HepG2 (cell line): Measurements from ENCODE around the gene TMEM267. TPM values are rescaled to one million over a fixed set of nuclear protein-coding genes. Genes with fewer than 3 reads are reported as not detected.
A peak's percentile ranks its signal among the peaks of the same experiment; 100 is the strongest.

ENCODE experiments used
- ATRX ChIP-seq: sonication (generic); formaldehyde crosslinking; IDR thresholded peaks from 2 replicates; pipeline ENCODE4 v1.4.0; 2020; ENCODE audit warnings: missing genetic modification reagents, borderline replicate concordance
- MLLT10 ChIP-seq: sonication (generic); formaldehyde crosslinking; IDR thresholded peaks from 2 replicates; pipeline ENCODE4 v1.4.0; 2020; ENCODE audit warnings: missing genetic modification reagents
- REPIN1 ChIP-seq: sonication (generic); formaldehyde crosslinking; IDR thresholded peaks from 2 replicates; pipeline ENCODE4 v1.8.0; 2022; ENCODE audit warnings: missing genetic modification reagents, low read depth, mild to moderate bottlenecking, borderline replicate concordance
- ZBTB38 ChIP-seq: sonication (generic); formaldehyde crosslinking; IDR thresholded peaks from 2 replicates; pipeline ENCODE4 v1.5.1; 2020; ENCODE audit warnings: mild to moderate bottlenecking, missing genetic modification reagents
- polyA plus RNA-seq, 8 experiments: library from polyadenylated mRNA; depleted of rRNA in 3 of 8; stranded (reverse) in 7 of 8; unstranded in 1 of 8; fragments of >200 nt; fragmentation: Illumina TruSeq in 4 of 8; extraction: Trizol in 4 of 8; gene quantifications; 2 replicates each; pipeline versions ENCODE4 v1.2.1 to v1.2.3, GENCODE V29; 2011 to 2016; ENCODE audit warnings: low read depth in 4 of 8, missing spikeins in 1 of 8, mixed read lengths in 1 of 8; ENCODE audit not compliant: insufficient read depth in 1 of 8
- total RNA-seq, 5 experiments: library from RNA; depleted of rRNA; stranded (reverse); fragments of >200 nt; fragmentation: Illumina TruSeq; extraction: Trizol; gene quantifications; 2 replicates each; pipeline ENCODE4 v1.2.3, GENCODE V29; 2016; ENCODE audit warnings: low read depth in 1 of 5
- TF ChIP-seq, protein P1 (sequence below), 2 experiments: fragments of 450-650 bp in 1 of 2; sonication (generic) in 1 of 2; formaldehyde crosslinking in 1 of 2; IDR thresholded peaks; 2 replicates each; pipeline versions ENCODE4 v1.6.1 to v1.8.0; 2016 to 2022; ENCODE audit warnings: antibody characterized with exemption in 1 of 2, mild to moderate bottlenecking in 1 of 2, missing genetic modification reagents in 1 of 2
- TF ChIP-seq, protein P2 (sequence below): sonication (generic); formaldehyde crosslinking; IDR thresholded peaks from 2 replicates; pipeline ENCODE4 v1.9.0; 2021; ENCODE audit warnings: missing genetic modification reagents, mild to moderate bottlenecking, borderline replicate concordance
- TF ChIP-seq, protein P3 (sequence below): fragments of 450-650 bp; IDR thresholded peaks from 2 replicates; pipeline ENCODE4 v1.6.1; 2017
- TF ChIP-seq, protein P4 (sequence below): sonication (generic); formaldehyde crosslinking; IDR thresholded peaks from 2 replicates; pipeline ENCODE4 v1.4.0; 2020; ENCODE audit warnings: missing genetic modification reagents

TMEM267 gene
- total and polyA plus RNA-seq, 2 of the 13 experiments (the other 11 are each of a cell fraction or from before 2014, with no cell fraction given), result 8.9 to 12.6 TPM

DNA sequence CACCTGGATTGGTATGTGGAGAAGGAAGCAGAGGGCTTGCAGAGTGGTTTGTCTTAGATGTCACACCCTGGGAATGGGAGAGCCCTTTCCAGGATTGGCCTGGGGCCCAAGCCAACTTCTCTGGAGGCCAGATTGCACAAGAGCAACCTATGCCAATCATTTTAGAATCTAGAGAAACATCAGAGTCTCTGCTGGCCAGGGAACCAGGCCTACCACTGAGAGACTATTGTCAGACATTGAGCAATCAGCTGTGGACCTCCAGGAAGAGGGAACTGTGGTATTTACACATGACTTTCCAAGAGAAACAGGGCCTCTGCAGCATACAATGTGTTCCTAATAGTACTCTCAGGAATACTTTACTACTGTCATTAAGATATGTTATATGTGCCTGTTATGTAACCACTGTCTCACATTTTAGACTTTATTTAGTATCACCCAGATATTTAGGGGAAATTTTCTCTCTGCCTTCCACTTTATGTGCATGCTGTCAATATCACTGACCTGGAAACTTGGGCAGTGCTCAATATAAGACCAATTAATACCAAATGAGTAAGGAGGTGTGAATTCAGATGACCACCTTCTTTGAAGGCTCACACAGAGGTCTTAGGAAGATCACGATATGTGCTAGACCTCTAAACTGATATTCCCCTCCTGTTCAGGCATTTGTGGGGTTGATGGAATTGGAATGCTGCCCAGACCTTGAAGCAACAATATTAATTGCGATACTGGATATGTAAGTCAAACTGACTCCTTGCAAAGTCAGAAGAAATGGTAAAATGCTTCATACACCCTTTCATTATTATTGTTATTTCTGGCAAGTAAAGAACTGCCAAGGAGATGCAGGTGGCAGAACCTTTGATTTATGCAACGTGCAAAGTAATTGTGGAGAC, 50.9 kb downstream of the TMEM267 start (continued):
- TF ChIP-seq, protein P1, sequence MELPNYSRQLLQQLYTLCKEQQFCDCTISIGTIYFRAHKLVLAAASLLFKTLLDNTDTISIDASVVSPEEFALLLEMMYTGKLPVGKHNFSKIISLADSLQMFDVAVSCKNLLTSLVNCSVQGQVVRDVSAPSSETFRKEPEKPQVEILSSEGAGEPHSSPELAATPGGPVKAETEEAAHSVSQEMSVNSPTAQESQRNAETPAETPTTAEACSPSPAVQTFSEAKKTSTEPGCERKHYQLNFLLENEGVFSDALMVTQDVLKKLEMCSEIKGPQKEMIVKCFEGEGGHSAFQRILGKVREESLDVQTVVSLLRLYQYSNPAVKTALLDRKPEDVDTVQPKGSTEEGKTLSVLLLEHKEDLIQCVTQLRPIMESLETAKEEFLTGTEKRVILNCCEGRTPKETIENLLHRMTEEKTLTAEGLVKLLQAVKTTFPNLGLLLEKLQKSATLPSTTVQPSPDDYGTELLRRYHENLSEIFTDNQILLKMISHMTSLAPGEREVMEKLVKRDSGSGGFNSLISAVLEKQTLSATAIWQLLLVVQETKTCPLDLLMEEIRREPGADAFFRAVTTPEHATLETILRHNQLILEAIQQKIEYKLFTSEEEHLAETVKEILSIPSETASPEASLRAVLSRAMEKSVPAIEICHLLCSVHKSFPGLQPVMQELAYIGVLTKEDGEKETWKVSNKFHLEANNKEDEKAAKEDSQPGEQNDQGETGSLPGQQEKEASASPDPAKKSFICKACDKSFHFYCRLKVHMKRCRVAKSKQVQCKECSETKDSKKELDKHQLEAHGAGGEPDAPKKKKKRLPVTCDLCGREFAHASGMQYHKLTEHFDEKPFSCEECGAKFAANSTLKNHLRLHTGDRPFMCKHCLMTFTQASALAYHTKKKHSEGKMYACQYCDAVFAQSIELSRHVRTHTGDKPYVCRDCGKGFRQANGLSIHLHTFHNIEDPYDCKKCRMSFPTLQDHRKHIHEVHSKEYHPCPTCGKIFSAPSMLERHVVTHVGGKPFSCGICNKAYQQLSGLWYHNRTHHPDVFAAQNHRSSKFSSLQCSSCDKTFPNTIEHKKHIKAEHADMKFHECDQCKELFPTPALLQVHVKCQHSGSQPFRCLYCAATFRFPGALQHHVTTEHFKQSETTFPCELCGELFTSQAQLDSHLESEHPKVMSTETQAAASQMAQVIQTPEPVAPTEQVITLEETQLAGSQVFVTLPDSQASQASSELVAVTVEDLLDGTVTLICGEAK (IDR thresholded peaks at IDR 0.05), result no peak
- TF ChIP-seq, protein P1 (CRISPR knock-in tag; IDR thresholded peaks at IDR 0.05), result no peak
- TF ChIP-seq, protein P2, sequence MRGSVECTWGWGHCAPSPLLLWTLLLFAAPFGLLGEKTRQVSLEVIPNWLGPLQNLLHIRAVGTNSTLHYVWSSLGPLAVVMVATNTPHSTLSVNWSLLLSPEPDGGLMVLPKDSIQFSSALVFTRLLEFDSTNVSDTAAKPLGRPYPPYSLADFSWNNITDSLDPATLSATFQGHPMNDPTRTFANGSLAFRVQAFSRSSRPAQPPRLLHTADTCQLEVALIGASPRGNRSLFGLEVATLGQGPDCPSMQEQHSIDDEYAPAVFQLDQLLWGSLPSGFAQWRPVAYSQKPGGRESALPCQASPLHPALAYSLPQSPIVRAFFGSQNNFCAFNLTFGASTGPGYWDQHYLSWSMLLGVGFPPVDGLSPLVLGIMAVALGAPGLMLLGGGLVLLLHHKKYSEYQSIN, result no peak
- no peak for TF ChIP-seq MLLT10
- TF ChIP-seq REPIN1, result peak; percentile 92
- no peak for TF ChIP-seq ATRX (CRISPR knock-in tag)
- TF ChIP-seq, protein P3, sequence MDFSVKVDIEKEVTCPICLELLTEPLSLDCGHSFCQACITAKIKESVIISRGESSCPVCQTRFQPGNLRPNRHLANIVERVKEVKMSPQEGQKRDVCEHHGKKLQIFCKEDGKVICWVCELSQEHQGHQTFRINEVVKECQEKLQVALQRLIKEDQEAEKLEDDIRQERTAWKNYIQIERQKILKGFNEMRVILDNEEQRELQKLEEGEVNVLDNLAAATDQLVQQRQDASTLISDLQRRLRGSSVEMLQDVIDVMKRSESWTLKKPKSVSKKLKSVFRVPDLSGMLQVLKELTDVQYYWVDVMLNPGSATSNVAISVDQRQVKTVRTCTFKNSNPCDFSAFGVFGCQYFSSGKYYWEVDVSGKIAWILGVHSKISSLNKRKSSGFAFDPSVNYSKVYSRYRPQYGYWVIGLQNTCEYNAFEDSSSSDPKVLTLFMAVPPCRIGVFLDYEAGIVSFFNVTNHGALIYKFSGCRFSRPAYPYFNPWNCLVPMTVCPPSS, result no peak
- TF ChIP-seq, protein P4, sequence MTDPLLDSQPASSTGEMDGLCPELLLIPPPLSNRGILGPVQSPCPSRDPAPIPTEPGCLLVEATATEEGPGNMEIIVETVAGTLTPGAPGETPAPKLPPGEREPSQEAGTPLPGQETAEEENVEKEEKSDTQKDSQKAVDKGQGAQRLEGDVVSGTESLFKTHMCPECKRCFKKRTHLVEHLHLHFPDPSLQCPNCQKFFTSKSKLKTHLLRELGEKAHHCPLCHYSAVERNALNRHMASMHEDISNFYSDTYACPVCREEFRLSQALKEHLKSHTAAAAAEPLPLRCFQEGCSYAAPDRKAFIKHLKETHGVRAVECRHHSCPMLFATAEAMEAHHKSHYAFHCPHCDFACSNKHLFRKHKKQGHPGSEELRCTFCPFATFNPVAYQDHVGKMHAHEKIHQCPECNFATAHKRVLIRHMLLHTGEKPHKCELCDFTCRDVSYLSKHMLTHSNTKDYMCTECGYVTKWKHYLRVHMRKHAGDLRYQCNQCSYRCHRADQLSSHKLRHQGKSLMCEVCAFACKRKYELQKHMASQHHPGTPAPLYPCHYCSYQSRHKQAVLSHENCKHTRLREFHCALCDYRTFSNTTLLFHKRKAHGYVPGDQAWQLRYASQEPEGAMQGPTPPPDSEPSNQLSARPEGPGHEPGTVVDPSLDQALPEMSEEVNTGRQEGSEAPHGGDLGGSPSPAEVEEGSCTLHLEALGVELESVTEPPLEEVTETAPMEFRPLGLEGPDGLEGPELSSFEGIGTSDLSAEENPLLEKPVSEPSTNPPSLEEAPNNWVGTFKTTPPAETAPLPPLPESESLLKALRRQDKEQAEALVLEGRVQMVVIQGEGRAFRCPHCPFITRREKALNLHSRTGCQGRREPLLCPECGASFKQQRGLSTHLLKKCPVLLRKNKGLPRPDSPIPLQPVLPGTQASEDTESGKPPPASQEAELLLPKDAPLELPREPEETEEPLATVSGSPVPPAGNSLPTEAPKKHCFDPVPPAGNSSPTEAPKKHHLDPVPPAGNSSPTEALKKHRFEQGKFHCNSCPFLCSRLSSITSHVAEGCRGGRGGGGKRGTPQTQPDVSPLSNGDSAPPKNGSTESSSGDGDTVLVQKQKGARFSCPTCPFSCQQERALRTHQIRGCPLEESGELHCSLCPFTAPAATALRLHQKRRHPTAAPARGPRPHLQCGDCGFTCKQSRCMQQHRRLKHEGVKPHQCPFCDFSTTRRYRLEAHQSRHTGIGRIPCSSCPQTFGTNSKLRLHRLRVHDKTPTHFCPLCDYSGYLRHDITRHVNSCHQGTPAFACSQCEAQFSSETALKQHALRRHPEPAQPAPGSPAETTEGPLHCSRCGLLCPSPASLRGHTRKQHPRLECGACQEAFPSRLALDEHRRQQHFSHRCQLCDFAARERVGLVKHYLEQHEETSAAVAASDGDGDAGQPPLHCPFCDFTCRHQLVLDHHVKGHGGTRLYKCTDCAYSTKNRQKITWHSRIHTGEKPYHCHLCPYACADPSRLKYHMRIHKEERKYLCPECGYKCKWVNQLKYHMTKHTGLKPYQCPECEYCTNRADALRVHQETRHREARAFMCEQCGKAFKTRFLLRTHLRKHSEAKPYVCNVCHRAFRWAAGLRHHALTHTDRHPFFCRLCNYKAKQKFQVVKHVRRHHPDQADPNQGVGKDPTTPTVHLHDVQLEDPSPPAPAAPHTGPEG (CRISPR knock-in tag), result no peak
- no peak for TF ChIP-seq ZBTB38
